Thoracic aorta (tissue), 2 donors: ENCODE results near the gene RPS19. TPM values are rescaled to one million over a fixed set of nuclear protein-coding genes. Genes with fewer than 3 reads are reported as not detected.
A peak's percentile ranks its signal among the peaks of the same experiment; 100 is the strongest.

Experiments
- ATAC-seq: fragments of 150-250 bp; one replicate; pipeline ENCODE4 v1.8.0; 2017; ENCODE audit warnings: low read depth; ENCODE audit not compliant: insufficient number of reproducible peaks, low FRiP score
- DNase-seq: peaks from one replicate; pipeline ENCODE4 v3.0.0-alpha.2; 2020; ENCODE audit warnings: low spot score
- H3K27ac ChIP-seq, 2 donors: fragments of 200-600 bp; sonication (generic); 1 replicate in 1 of 2; 2 replicates in 1 of 2; pipeline ENCODE4 v1.5.1; 2016; ENCODE audit warnings: mild to moderate bottlenecking in 2 of 2, moderate library complexity in 2 of 2
- H3K27me3 ChIP-seq: fragments of 200-600 bp; sonication (generic); replicated peaks from 2 replicates; pipeline ENCODE4 v1.6.0; 2016; ENCODE audit warnings: mild to moderate bottlenecking; ENCODE audit not compliant: insufficient read depth
- H3K36me3 ChIP-seq: fragments of 200-600 bp; sonication (generic); one replicate; pipeline ENCODE4 v1.5.1; 2016
- H3K4me1 ChIP-seq, 2 donors: fragments of 200-600 bp; sonication (generic); 1 replicate in 1 of 2; 2 replicates in 1 of 2; pipeline versions ENCODE4 v1.5.1 to v1.6.0; 2016; ENCODE audit warnings: low read depth in 2 of 2, mild to moderate bottlenecking in 1 of 2; ENCODE audit not compliant: control insufficient read depth in 1 of 2
- H3K4me3 ChIP-seq: fragments of 200-600 bp; sonication (generic); 2 replicates; pipeline ENCODE4 v1.5.1; 2016; ENCODE audit warnings: mild to moderate bottlenecking
- H3K9me3 ChIP-seq: fragments of 200-600 bp; sonication (generic); 2 replicates; pipeline ENCODE4 v1.5.1; 2016
- CTCF ChIP-seq: fragments of 200-600 bp; sonication (generic); IDR thresholded peaks from one replicate; pipeline ENCODE4 v1.5.1; 2019; ENCODE audit warnings: antibody characterized with exemption
- total RNA-seq, 2 donors: library from RNA; depleted of rRNA; stranded (reverse); fragments of >200 nt; gene quantifications; one replicate each; pipeline versions ENCODE4 v1.1.0 to v1.2.3, GENCODE V29; 2016

Gene RPS19
- total RNA-seq, 2 donors from 2014 or later: 347 to 429 TPM

- peaks cover 40% of the 10 kb centered on the region for H3K36me3 ChIP-seq
- no peaks in the 10 kb centered on the region for H3K27me3 ChIP-seq
- no peak for TF ChIP-seq CTCF
- no peaks in the 10 kb centered on the region for H3K9me3 ChIP-seq
- no peak overlapping the region for H3K27ac ChIP-seq
- ATAC-seq (no peak), DNase-seq (no peak)
- H3K4me1 ChIP-seq: peaks cover 22 to 30% of the 10 kb centered on the region in 2 donors
- H3K4me3 ChIP-seq: peak overlapping the region; percentile 23
Measured at GRCh38 chr19:41862445-41862986, 2.5 kb downstream of the RPS19 start.

- Histone ChIP-seq H3K4me1 (peaks cover 22 to 30% of the 10 kb centered on the region in 2 donors), H3K27ac (no peak overlapping the region), H3K9me3 (no peaks in the 10 kb centered on the region), H3K4me3 (no peak overlapping the region), H3K36me3 (peaks cover 40% of the 10 kb centered on the region), H3K27me3 (no peaks in the 10 kb centered on the region)
- DNase-seq: no peak
- no peak for TF ChIP-seq CTCF
- no peak for ATAC-seq
Measured at GRCh38 chr19:41863209-41863931, 3.3 kb downstream of the RPS19 start.

- no peak for DNase-seq
- TF ChIP-seq CTCF: no peak
- H3K36me3 ChIP-seq: peaks cover 50% of the 10 kb centered on the region
- H3K27me3 ChIP-seq: no peaks in the 10 kb centered on the region
- no peaks in the 10 kb centered on the region for H3K9me3 ChIP-seq
- no peak overlapping the region for H3K27ac ChIP-seq
- no peak overlapping the region for H3K4me3 ChIP-seq
- ATAC-seq: no peak
- peaks cover 19 to 30% of the 10 kb centered on the region in 2 donors for H3K4me1 ChIP-seq
Measured at GRCh38 chr19:41864374-41864773, 4.3 kb downstream of the RPS19 start.

- Histone ChIP-seq H3K36me3 (peaks cover 61% of the 10 kb centered on the region), H3K9me3 (no peaks in the 10 kb centered on the region), H3K4me1 (peaks cover 13 to 23% of the 10 kb centered on the region in 2 donors), H3K4me3 (no peak overlapping the region), H3K27ac (no peak overlapping the region), H3K27me3 (no peaks in the 10 kb centered on the region)
- no peak for TF ChIP-seq CTCF
- no peak for ATAC-seq
- DNase-seq: no peak
Measured at GRCh38 chr19:41866284-41866683, 6.2 kb downstream of the RPS19 start.

GRCh38 chr19:41868120-41868988 is 8.3 kb downstream of the RPS19 start:
- Histone ChIP-seq H3K27ac (no peak overlapping the region), H3K9me3 (no peaks in the 10 kb centered on the region), H3K27me3 (no peaks in the 10 kb centered on the region), H3K36me3 (peaks cover 51% of the 10 kb centered on the region), H3K4me3 (no peak overlapping the region), H3K4me1 (peaks cover 2% of the 10 kb centered on the region in 2 donors)
- TF ChIP-seq CTCF: no peak
- DNase-seq (no peak), ATAC-seq (no peak)
